KBM-7 (cell line): ENCODE results near the gene OSCP1.
A peak's percentile ranks its signal among the peaks of the same experiment; 100 is the strongest.

Experiments
- DNase-seq: peaks from one replicate; pipeline ENCODE4 v3.0.0-alpha.2; 2015
- in situ Hi-C: fragments of 300-500 bp; cut with MboI; formaldehyde crosslinking; loops from 2 replicates; pipeline ENCODE4 v1.14.3; 2020; ENCODE audit warnings: low sequenced_read_pairs, low pct_unique_long_range_greater_than_20kb, mixed read lengths

OSCP1 gene

DNA sequence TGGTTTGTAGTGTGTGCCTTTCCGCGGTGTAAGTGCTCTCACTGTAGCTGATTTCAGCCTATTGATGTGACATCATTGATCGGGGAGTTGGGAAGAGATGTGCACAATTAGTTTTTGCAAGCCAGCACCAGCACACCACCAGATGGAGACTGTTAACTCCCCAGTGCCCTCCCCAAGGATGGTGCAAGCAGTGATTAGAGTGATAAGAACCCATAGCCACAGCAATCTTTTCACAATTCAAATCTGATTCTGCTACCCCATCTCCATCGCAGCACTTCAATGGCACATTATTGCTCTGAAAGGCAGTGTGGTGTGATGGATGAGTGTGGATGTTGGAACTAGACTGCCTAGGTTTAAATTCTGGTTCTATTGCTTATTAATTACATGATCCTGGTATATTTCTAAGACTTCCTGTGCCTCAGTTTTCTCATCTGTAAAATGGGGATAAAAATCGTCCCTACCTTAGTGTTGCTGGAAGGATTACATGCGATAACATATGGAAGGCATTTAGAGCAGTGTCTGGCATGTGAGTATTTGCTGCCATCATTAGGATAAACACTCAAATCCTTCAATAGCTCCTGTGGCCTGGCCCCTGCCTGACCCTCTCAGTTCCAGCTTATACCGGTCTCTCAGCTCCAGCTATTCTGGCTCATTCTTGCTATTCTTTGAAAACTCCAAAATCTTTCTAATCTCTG is 25.8 kb upstream of the OSCP1 start:
- in situ Hi-C loops = no loop called here
- DNase-seq = no peak

DNA sequence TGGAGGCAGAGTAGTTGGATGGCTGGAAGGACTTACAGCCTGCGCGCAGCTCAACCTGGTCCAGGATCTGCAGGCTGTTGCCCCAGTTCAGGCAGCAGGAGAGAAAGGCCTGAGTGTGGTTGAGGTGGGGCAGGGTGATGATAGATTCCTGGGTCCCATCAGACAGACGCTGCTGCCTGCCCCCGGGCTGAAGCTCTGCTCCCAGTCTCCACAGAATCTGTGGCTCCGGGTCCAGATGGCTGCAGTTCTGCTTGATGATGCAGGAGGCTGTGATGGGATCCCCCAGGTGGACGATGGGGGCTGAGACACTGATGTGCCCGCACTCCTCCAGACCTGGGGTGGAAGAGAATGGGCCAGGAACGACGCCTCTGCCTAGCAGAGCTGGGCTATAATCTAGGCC is 25.1 kb upstream of the OSCP1 start:
- in situ Hi-C loops = no loop called here
- no peak for DNase-seq

GRCh38 chr1:36472656-36473055 is 22.4 kb upstream of the OSCP1 start:
- DNase-seq = no peak
- in situ Hi-C loops = no loop called here

DNA sequence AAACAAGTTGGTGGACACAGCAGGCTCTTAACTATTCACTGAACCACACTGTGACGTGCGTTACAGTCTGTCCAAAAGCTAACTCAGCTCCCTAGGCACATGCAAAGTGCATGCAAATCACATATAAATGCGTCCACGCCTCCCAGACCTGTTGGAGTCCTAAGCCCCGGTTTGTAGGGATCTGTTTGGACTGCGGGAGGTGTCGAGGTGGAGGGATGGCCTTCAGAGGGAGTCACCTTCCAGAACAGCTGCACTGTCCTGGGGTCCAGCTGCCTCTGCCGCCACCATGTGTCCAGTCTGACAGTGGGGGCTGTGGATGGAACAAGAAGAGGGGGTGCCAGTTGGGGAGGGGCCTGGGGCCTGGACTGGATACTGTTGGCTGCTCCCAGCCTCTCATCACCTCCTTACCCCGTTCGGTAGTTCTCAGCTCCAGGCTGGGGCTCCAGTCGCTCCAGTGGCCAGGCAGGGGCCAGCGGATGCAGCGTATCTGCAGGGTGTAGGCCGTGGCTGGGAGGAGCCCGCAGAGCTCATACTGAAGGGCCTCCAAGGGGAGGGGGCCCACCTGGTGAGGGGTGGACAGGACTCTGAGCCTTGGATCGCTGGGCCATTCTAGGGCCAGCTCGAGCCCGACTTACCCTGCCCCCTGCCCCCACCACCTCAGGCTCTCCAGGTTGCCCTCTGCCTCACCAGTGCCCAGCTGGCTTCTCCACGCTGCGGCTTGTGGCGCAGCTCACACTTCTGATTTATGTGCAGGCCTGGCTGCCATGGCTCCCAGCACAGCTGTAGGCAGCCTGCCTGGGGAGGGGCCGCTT is 21.8 kb upstream of the OSCP1 start:
- DNase-seq = no peak
- in situ Hi-C loops = no loop called here

DNA sequence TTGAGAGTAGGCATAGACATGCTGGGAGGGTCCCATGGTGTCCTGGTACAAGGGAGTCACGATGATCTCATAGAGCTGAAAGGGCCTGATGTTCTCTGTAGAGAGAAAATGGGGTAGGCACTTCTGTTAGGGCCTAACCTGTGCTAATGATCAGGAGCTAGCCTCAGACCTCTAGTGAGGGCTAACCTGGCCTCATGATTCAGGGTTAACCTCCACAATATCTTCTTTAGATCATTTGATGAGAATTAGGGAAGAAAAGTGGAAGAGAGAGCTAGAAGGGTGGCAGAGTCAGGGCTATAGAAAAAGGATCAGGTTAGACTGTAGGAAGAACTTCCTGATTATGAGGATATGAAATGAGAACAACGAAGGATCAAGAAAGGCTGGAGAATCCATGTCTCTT is 18.9 kb upstream of the OSCP1 start:
- in situ Hi-C loops = no loop called here
- DNase-seq = no peak

GRCh38 chr1:36467700-36468455 is 17.6 kb upstream of the OSCP1 start:
- in situ Hi-C loops = no loop called here
- DNase-seq = no peak

- no peak for DNase-seq
- in situ Hi-C loops = no loop called here
Measured at GRCh38 chr1:36467027-36467410, 16.8 kb upstream of the OSCP1 start.

- in situ Hi-C loops = no loop called here
- DNase-seq = no peak
Measured at GRCh38 chr1:36466370-36467026, 16.2 kb upstream of the OSCP1 start.

DNA sequence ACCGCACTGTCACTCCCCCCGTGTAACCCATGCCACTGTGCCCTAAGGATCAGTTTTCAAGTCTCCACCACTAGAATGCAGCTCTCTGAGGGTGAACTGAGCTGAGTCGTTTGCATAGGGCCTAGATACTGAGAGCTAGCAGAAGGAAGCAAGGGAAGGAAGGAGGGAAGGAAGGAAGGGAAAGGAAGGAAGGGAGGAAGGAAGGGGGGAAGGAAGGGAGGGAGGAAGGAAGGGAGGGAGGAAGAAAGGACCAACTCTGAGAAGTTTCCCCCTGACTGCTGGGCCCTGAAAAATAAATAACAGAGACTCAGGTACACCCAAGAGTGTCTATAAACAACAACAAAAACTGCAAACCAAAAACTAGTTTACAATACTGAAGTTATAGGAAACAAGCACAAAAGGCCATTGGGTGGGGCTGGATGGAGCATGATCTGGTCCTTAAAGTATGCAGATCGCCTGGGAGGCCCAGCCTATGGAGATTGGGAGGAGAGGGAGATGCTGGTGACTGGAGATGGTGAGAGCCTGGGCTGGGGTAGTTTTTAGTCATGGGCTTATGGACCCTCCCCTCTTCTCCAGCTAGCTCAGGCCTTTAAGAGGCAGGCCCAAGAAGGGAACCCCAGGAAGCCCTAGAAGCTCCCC is 15.6 kb upstream of the OSCP1 start:
- DNase-seq = no peak

DNA sequence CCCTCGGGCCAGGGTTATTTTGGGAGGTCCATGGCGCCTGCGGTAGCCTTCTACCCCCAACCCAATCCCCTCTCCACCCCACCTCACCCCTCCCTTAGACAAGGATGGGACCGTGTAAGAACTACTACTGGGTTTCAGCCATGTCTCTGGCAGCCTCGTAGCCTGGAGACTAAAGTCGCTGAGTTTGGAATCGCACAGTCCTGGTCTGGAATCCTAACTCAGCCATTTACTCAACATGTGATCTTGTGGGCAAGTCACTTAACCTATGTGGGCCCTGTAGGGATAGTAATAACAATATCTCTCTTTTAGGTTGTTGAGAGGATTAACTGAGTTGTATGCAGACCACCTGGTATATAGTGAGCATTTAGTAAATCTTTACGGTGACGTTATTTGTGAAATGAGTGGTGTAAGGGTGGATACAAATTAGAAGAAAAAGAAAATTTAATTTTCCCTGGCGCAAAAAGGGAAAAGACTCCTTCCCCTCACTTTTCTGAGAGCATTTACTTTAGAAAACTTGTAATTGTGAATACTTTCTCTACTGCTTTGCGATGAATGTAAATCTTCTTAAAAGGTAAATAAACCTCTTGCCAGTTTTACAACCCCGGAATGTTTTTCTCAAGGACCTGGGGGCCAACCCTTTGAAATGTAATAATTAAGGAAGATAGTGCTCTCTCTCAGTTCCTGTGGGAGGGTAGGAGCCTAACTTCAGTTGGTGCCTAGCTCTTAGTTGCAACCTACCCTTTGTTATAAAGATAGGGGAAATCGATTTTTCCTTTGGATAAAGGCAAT is 14.5 kb upstream of the OSCP1 start:
- in situ Hi-C loops = no loop called here
- no peak for DNase-seq

More for the DNA sequence above, 15.6 kb upstream of the OSCP1 start:
- in situ Hi-C loops = no loop called here

DNA sequence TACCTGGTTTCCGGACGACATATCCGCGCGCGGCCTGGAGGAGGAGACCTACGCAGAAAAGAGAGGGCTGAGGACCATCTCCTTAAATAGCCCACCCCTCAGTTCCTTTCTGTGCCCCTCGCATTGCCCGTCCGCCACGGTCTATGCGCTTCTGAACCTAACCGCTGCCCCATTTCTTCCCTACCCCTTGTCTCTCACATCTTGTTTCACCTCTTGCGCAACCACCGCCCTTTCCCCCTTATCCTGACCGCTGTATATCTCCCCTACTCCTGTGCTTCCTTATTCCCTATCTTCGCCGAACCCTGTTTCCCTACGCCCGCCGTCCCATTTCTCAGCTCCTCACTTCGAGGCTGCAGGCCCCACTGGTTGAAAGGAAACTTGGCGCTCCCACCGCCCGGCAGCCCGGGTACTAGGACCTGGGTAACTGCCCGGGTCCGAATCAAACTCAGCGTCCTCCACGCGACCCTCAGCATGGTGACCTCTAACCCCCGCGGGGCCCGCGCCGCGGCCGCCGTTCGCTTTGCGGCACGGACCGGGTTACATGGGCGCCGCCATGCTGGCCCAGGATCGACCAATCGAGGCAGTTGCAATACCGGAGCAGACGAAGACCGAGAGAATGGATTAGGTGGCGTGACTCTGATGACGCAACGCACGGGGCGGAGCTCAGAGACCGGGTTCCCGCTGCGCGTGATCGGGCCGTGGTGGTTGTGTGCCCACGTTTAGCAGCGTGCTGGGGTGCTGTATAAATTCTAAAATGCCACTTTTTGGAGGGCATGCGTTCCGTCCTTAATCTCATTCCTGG is 13.8 kb upstream of the OSCP1 start, which contains the start of gene MRPS15:
Gene MRPS15, minus strand, starts transcription at position 582 of the 802 bp plus-strand sequence. Its CDS starts 109 bp downstream, at position 473.
- DNase-seq = peak; percentile 93
- in situ Hi-C loops = no loop called here

DNA sequence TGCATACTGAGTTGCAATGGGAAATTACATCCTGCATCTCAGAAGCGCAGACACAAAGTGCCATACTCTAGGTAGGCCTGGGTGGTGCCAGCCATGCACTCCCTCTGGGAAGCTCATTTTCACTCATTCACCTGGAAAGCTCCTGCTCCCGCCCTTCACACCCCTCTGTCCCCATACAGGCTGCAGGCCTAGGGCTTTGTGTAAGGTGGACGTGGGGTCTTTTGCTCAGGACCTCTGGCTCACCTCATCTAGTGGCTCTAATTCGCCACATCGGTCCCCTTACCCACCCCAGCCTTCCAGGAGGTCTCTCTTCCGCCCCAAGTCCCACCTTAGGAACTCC is 13.2 kb upstream of the OSCP1 start:
- in situ Hi-C loops = no loop called here
- no peak for DNase-seq

DNA sequence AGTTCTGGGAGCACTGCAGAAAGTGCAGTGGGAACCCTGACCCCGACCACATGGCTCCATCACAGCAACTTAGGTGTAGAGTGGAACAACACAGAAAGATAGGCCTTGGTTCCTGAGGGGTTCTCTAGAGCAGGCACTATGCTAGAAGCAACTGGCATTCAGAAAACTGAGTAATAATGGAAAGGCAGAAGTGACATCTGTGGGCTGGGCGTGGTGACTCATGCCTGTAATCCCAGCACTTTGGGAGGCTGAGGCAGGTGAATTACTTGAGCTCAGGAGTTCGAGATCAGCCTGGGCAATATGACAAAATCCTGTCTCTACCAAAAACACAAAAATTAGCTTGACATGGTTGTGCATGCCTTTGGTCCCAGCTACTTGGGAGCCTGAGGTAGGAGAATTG is 8.7 kb upstream of the OSCP1 start:
- in situ Hi-C loops = no loop called here
- peak; percentile 26 for DNase-seq

DNA sequence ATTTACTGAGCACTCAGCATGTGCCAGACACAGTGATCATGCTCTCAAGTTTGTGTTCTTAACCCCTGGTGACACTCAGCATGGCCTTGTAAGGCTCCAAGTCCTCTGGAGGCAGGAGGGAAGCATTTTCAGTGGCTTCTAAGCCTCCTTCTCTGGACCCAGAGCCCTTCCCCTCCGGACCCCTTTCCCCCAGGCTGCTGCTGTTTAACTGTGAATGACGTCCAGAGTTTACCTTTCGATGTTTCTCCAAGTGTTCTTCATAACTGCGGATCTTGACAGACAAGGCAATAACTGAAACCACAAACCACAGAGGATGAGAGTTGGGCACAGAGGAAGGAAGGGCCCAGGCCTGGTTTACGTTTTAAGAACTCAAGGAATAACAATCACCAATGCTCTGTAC is 7.4 kb upstream of the OSCP1 start:
- in situ Hi-C loops = no loop called here
- peak; percentile 85 for DNase-seq

DNA sequence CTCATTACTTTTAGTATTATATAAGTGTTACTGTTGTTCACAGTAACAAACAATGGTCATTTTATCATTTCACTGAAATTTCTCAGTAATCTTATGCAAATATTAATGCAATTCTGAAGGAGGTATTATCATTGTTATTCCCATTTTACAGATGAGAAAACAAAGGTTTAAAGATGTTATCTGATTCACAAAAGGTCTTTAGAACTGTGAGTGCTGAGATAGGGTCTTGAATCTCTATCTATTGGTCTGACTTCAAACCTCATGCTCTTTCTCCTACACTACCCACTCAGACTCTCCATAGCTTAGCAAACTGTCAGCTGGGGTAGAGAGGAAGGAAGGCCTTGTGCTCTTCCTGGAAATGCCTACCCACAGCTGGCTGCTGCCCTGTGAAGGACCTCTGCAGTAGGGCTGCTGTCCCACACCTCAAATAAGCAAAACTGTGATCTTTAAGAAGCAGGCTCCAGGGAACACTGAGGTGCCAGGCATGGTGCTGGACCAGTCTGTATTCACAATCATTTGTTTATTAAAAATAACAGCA is 6.2 kb upstream of the OSCP1 start:
- DNase-seq = no peak
- in situ Hi-C loops = no loop called here

GRCh38 chr1:36455386-36455785 is 5.1 kb upstream of the OSCP1 start:
- in situ Hi-C loops = no loop called here
- no peak for DNase-seq

- in situ Hi-C loops = no loop called here
- DNase-seq = no peak
Measured at GRCh38 chr1:36453600-36454388, 3.5 kb upstream of the OSCP1 start.
